OCI-LY7 (cell line): Measurements from ENCODE around the gene NACA2.

Source experiments
- CTCF ChIP-seq: fragments of 200-600 bp; sonication (generic); conservative IDR thresholded peaks from 2 replicates; pipeline ENCODE4 v1.5.1; 2014; ENCODE audit warnings: mild to moderate bottlenecking, antibody characterized with exemption, low read length, moderate library complexity, mixed read lengths
- EZH2phosphoT487 ChIP-seq: fragments of 200-600 bp; sonication (generic); IDR thresholded peaks from 2 replicates; pipeline ENCODE4 v1.6.1; 2018; ENCODE audit warnings: low read depth, borderline replicate concordance, mild to moderate bottlenecking, mixed run types, antibody characterized with exemption, low read length, moderate library complexity, mixed read lengths

GRCh38 chr17:61545335-61545938, 45.6 kb downstream of the NACA2 start:
- TF ChIP-seq CTCF (no peak), EZH2phosphoT487 (no peak)
